Measurements from ENCODE around the gene SEC14L1. TPM values are rescaled to one million over a fixed set of nuclear protein-coding genes. Genes with fewer than 3 reads are reported as not detected.
A peak's percentile ranks its signal among the peaks of the same experiment; 100 is the strongest.

Gene SEC14L1
- total RNA-seq, 2 experiments from 2014 or later: 97.3 to 98.5 TPM

DNA sequence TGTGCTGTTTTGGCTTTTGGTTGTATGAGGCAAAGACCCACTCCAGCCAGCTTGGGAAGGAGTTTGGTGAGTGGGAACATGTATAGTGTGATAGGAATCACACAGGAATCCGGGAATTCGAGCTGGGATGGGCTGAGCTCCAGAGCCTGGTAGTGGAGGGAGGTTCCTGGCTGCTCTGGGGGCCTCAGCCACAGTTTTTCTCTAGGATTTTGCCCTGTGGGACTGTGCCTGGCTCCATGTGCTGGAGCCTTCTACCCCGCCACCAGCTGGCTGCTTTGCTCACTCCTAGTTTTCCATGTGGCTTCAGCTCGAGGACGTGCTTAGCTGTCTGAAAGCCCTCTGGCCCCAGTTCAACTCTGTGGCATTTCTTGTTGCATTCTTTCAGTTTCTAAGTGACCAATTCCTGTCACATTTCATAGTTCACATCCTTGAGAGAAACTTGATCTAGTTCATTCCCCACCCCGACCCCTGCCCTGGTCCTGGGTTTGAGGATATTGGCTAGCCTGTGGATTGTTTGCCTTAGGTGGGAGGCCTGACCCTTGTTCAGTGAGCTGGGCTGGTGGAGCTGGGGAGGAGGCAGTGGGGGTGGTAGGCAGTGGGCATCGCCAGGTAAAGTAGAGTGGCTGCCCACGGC is 5.0 kb downstream of the SEC14L1 start:
- Histone ChIP-seq H3K27me3 (ENCODE audit: control insufficient read depth in 1 of 2, insufficient read depth in 2 of 2, low read length in 2 of 2) (no peaks in the 10 kb centered on the region), H3K36me3 (ENCODE audit: insufficient read depth, low read length) (peaks cover 50% of the 10 kb centered on the region), H3K4me3 (ENCODE audit: low read length) (no peak overlapping the region), H3K27ac (ENCODE audit: low read depth in 1 of 2, low read length in 2 of 2) (no peak overlapping the region), H3K9me3 (ENCODE audit: control insufficient read depth in 1 of 2, insufficient read depth in 1 of 2, low read length in 2 of 2) (no peaks in the 10 kb centered on the region), H3K4me1 (ENCODE audit: insufficient read depth, low read length) (peaks cover 25% of the 10 kb centered on the region)
- TF ChIP-seq, protein P1, sequence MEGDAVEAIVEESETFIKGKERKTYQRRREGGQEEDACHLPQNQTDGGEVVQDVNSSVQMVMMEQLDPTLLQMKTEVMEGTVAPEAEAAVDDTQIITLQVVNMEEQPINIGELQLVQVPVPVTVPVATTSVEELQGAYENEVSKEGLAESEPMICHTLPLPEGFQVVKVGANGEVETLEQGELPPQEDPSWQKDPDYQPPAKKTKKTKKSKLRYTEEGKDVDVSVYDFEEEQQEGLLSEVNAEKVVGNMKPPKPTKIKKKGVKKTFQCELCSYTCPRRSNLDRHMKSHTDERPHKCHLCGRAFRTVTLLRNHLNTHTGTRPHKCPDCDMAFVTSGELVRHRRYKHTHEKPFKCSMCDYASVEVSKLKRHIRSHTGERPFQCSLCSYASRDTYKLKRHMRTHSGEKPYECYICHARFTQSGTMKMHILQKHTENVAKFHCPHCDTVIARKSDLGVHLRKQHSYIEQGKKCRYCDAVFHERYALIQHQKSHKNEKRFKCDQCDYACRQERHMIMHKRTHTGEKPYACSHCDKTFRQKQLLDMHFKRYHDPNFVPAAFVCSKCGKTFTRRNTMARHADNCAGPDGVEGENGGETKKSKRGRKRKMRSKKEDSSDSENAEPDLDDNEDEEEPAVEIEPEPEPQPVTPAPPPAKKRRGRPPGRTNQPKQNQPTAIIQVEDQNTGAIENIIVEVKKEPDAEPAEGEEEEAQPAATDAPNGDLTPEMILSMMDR (IDR thresholded peaks at IDR 0.05): no peak
- ChIA-PET POLR2A (no interaction called here), CTCF (no interaction called here)
- no peak for ATAC-seq (ENCODE audit: poor library complexity)
- no peak for DNase-seq
- intact Hi-C loops (cut with DNase I, micrococcal nuclease): no loop called here
- H3K4me1 Mint-ChIP-seq (ENCODE audit: low read depth): peaks cover 66% of the 10 kb centered on the region
- no peak overlapping the region for H3K27ac Mint-ChIP-seq
- H3K27me3 Mint-ChIP-seq: no peaks in the 10 kb centered on the region
- H3K4me3 Mint-ChIP-seq: peak overlapping the region; percentile 7
- H3K9me3 Mint-ChIP-seq: no peaks in the 10 kb centered on the region
- H3K36me3 Mint-ChIP-seq (ENCODE audit: low read depth): peaks cover 81% of the 10 kb centered on the region

- DNase-seq (no peak), ATAC-seq (ENCODE audit: poor library complexity) (no peak)
- Mint-ChIP-seq H3K4me3 (no peak overlapping the region), H3K4me1 (ENCODE audit: low read depth) (peaks cover 66% of the 10 kb centered on the region), H3K9me3 (no peaks in the 10 kb centered on the region), H3K27ac (no peak overlapping the region), H3K27me3 (no peaks in the 10 kb centered on the region), H3K36me3 (ENCODE audit: low read depth) (peaks cover 86% of the 10 kb centered on the region)
- peaks cover 51% of the 10 kb centered on the region for H3K36me3 ChIP-seq (ENCODE audit: insufficient read depth, low read length)
- no peak overlapping the region for H3K27ac ChIP-seq (ENCODE audit: low read depth in 1 of 2, low read length in 2 of 2)
- H3K9me3 ChIP-seq (ENCODE audit: control insufficient read depth in 1 of 2, insufficient read depth in 1 of 2, low read length in 2 of 2): no peaks in the 10 kb centered on the region
- H3K27me3 ChIP-seq (ENCODE audit: control insufficient read depth in 1 of 2, insufficient read depth in 2 of 2, low read length in 2 of 2): no peaks in the 10 kb centered on the region
- intact Hi-C loops (cut with DNase I, micrococcal nuclease): no loop called here
- ChIA-PET CTCF (no interaction called here), POLR2A (no interaction called here)
- no peak overlapping the region for H3K4me3 ChIP-seq (ENCODE audit: low read length)
- H3K4me1 ChIP-seq (ENCODE audit: insufficient read depth, low read length): peaks cover 25% of the 10 kb centered on the region
- TF ChIP-seq, protein P1 (IDR thresholded peaks at IDR 0.05): no peak
Observed at GRCh38 chr17:77146246-77146632, 5.5 kb downstream of the SEC14L1 start.

DNA sequence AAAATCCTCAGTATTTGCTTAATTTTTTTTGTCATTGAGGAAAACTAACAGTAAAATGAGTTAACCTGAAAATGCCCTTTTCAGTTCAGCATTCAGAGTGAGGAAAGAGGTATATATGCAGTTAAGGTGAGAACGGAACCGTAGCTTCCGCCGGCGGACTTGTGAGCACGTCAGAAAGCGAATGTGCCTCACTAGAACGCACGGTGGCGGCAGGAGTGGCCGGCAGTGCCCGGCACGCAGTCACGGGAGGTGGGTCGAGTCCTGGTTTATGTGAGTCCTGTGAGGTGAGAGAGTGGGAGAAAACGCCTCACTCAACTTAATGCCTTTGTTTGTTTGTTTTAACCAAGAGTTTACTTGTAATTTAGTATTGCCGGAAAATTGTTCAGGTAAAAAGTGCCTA is 6.1 kb downstream of the SEC14L1 start:
- no peak for DNase-seq

More for the DNA sequence above, 6.1 kb downstream of the SEC14L1 start:
- Histone ChIP-seq H3K4me1 (ENCODE audit: insufficient read depth, low read length) (peaks cover 19% of the 10 kb centered on the region), H3K27ac (ENCODE audit: low read depth in 1 of 2, low read length in 2 of 2) (no peak overlapping the region), H3K27me3 (ENCODE audit: control insufficient read depth in 1 of 2, insufficient read depth in 2 of 2, low read length in 2 of 2) (no peaks in the 10 kb centered on the region), H3K4me3 (ENCODE audit: low read length) (no peak overlapping the region), H3K9me3 (ENCODE audit: control insufficient read depth in 1 of 2, insufficient read depth in 1 of 2, low read length in 2 of 2) (no peaks in the 10 kb centered on the region), H3K36me3 (ENCODE audit: insufficient read depth, low read length) (peaks cover 51% of the 10 kb centered on the region)
- POLR2A ChIA-PET: interaction anchor here (0.7 kb wide), 1 partner anchor 66 kb away, joined by 3 read pairs; no protein-coding TSS in a partner anchor
- Mint-ChIP-seq H3K4me3 (peak overlapping the region; percentile 88), H3K9me3 (no peaks in the 10 kb centered on the region), H3K4me1 (ENCODE audit: low read depth) (peaks cover 61% of the 10 kb centered on the region), H3K36me3 (ENCODE audit: low read depth) (peaks cover 83% of the 10 kb centered on the region), H3K27ac (peak overlapping the region; percentile 61), H3K27me3 (no peaks in the 10 kb centered on the region)
- intact Hi-C loops (cut with DNase I, micrococcal nuclease): no loop called here
- TF ChIP-seq, protein P1 (IDR thresholded peaks at IDR 0.05): no peak
- CTCF ChIA-PET: no interaction called here
- ATAC-seq (ENCODE audit: poor library complexity): no peak
